HG02938 (cell line): Measurements from ENCODE around the gene ATM.
"Not testable (repeated sequence)": the region's sequence is repeated elsewhere in the genome, so short reads cannot be mapped to it uniquely, and the experiment has no call there.

Experiments used
- ATAC-seq: cut with Tn5 transposase; IDR thresholded peaks from one replicate; pipeline ENCODE4 v1.9.1; 2021; ENCODE audit warnings: mild to moderate bottlenecking, moderate library complexity; ENCODE audit not compliant: unreplicated experiment

The ATM gene

GRCh38 chr11:108269583-108269982 lies 46.7 kb downstream of the ATM start:
- ATAC-seq = no peak

- ATAC-seq = not testable (repeated sequence)
These were observed 54.2 kb downstream of the ATM start for GRCh38 chr11:108276985-108277616.

- ATAC-seq = no peak
These were observed 55.7 kb downstream of the ATM start for GRCh38 chr11:108278546-108278945.

- no peak for ATAC-seq
These were observed 56.1 kb downstream of the ATM start for GRCh38 chr11:108278954-108279353.

- no peak for ATAC-seq
These were observed 63.5 kb downstream of the ATM start for GRCh38 chr11:108286370-108286769.

- ATAC-seq = no peak
These were observed 64.1 kb downstream of the ATM start for GRCh38 chr11:108286956-108287355.

- ATAC-seq = not testable (repeated sequence)
These were observed 66.2 kb downstream of the ATM start for GRCh38 chr11:108289066-108289465.

- no peak for ATAC-seq
These were observed 66.8 kb downstream of the ATM start for GRCh38 chr11:108289699-108290098.

- ATAC-seq = no peak
These were observed 70.4 kb downstream of the ATM start for GRCh38 chr11:108293229-108293628.

GRCh38 chr11:108302121-108302785 lies 79.4 kb downstream of the ATM start:
- ATAC-seq = peak; percentile 98

GRCh38 chr11:108307751-108308150 lies 84.9 kb downstream of the ATM start:
- ATAC-seq = no peak

GRCh38 chr11:108313444-108313843 lies 90.6 kb downstream of the ATM start:
- ATAC-seq = no peak

GRCh38 chr11:108316061-108316460 lies 93.2 kb downstream of the ATM start:
- ATAC-seq = no peak

- no peak for ATAC-seq
These were observed 96.8 kb downstream of the ATM start for GRCh38 chr11:108319541-108320145.

- ATAC-seq = no peak
These were observed 99.8 kb downstream of the ATM start for GRCh38 chr11:108322666-108323065.

GRCh38 chr11:108324587-108324986 lies 101.7 kb downstream of the ATM start:
- ATAC-seq = no peak

GRCh38 chr11:108333403-108333899 lies 110.6 kb downstream of the ATM start:
- ATAC-seq = no peak

GRCh38 chr11:108338750-108339149 lies 115.9 kb downstream of the ATM start:
- no peak for ATAC-seq

GRCh38 chr11:108340973-108341372 lies 118.1 kb downstream of the ATM start:
- no peak for ATAC-seq

GRCh38 chr11:108341654-108342053 lies 118.8 kb downstream of the ATM start:
- ATAC-seq = no peak

- ATAC-seq = no peak
These were observed 120.8 kb downstream of the ATM start for GRCh38 chr11:108343714-108344113.

- ATAC-seq = no peak
These were observed 122.9 kb downstream of the ATM start for GRCh38 chr11:108345767-108346166.
